HG02970 (cell line): ENCODE data around the gene HES3.

Experiments used
- ATAC-seq: cut with Tn5 transposase; IDR thresholded peaks from one replicate; pipeline ENCODE4 v1.9.1; 2021; ENCODE audit warnings: mild to moderate bottlenecking, moderate library complexity, moderate number of reproducible peaks; ENCODE audit not compliant: unreplicated experiment, low FRiP score

The HES3 gene

GRCh38 chr1:6260961-6261614 lies 17.1 kb downstream of the HES3 start, which contains the start of gene GPR153:
GPR153 (minus strand) TSS chr1:6261098; CDS start chr1:6254905, 6,193 bp downstream.
- no peak for ATAC-seq

GRCh38 chr1:6261615-6261995 lies 17.6 kb downstream of the HES3 start:
- no peak for ATAC-seq

GRCh38 chr1:6262555-6263420 lies 18.8 kb downstream of the HES3 start:
- no peak for ATAC-seq

GRCh38 chr1:6263716-6264115 lies 19.7 kb downstream of the HES3 start:
- no peak for ATAC-seq

- ATAC-seq = no peak
These were observed 21.2 kb downstream of the HES3 start for GRCh38 chr1:6265151-6265550.

- ATAC-seq = no peak
These were observed 22.7 kb downstream of the HES3 start for GRCh38 chr1:6266641-6267040.

- no peak for ATAC-seq
These were observed 23.8 kb downstream of the HES3 start for GRCh38 chr1:6267686-6268322.

- no peak for ATAC-seq
These were observed 24.4 kb downstream of the HES3 start for GRCh38 chr1:6268415-6268814.

GRCh38 chr1:6269296-6269695 lies 25.3 kb downstream of the HES3 start:
- ATAC-seq = no peak

- ATAC-seq = no peak
These were observed 25.9 kb downstream of the HES3 start for GRCh38 chr1:6269720-6270400.

- ATAC-seq = no peak
These were observed 26.4 kb downstream of the HES3 start for GRCh38 chr1:6270401-6270800.

GRCh38 chr1:6271006-6271405 lies 27.0 kb downstream of the HES3 start:
- ATAC-seq = no peak

GRCh38 chr1:6271554-6271953 lies 27.6 kb downstream of the HES3 start:
- no peak for ATAC-seq

- no peak for ATAC-seq
These were observed 28.5 kb downstream of the HES3 start for GRCh38 chr1:6272452-6272851.

GRCh38 chr1:6272868-6273267 lies 28.9 kb downstream of the HES3 start:
- ATAC-seq = no peak

GRCh38 chr1:6273380-6273891 lies 29.5 kb downstream of the HES3 start:
- no peak for ATAC-seq

- no peak for ATAC-seq
These were observed 30.1 kb downstream of the HES3 start for GRCh38 chr1:6274102-6274501.

- ATAC-seq = no peak
These were observed 30.7 kb downstream of the HES3 start for GRCh38 chr1:6274622-6275139.

GRCh38 chr1:6275826-6276782 lies 32.1 kb downstream of the HES3 start:
- no peak for ATAC-seq
